ENCODE data around the gene UGGT2. TPM values are rescaled to one million over a fixed set of nuclear protein-coding genes. Genes with fewer than 3 reads are reported as not detected.
"Not testable (repeated sequence)": the region's sequence is repeated elsewhere in the genome, so short reads cannot be mapped to it uniquely, and the experiment has no call there.

The UGGT2 gene
- total RNA-seq: 81.6 TPM

GRCh38 chr13:96053003-96053703 lies at the start of gene UGGT2:
Gene UGGT2, minus strand, starts transcription at chr13:96053401. Its CDS starts 89 bp downstream, at chr13:96053312.
- peak; percentile 90 for DNase-seq

- DNase-seq: no peak
Measured at GRCh38 chr13:96100457-96101220, 47.4 kb upstream of the UGGT2 start.

GRCh38 chr13:96093296-96094006 lies 40.2 kb upstream of the UGGT2 start:
- DNase-seq: no peak

GRCh38 chr13:96091164-96092117 lies 38.2 kb upstream of the UGGT2 start:
- DNase-seq: peak; percentile 16

- DNase-seq: no peak
Measured at GRCh38 chr13:96090240-96091101, 37.3 kb upstream of the UGGT2 start.

- peak; percentile 71 for DNase-seq
Measured at GRCh38 chr13:96089749-96090239, 36.6 kb upstream of the UGGT2 start, which contains the start of gene HS6ST3. Gene HS6ST3, plus strand, starts transcription at chr13:96090107.

GRCh38 chr13:96089139-96089538 lies 35.9 kb upstream of the UGGT2 start:
- no peak for DNase-seq

GRCh38 chr13:96086736-96087135 lies 33.5 kb upstream of the UGGT2 start:
- DNase-seq: no peak

- no peak for DNase-seq
Measured at GRCh38 chr13:96082640-96083039, 29.4 kb upstream of the UGGT2 start.

GRCh38 chr13:96081888-96082287 lies 28.7 kb upstream of the UGGT2 start:
- no peak for DNase-seq

- no peak for DNase-seq
Measured at GRCh38 chr13:96080676-96081075, 27.5 kb upstream of the UGGT2 start.

GRCh38 chr13:96075953-96076543 lies 22.8 kb upstream of the UGGT2 start:
- no peak for DNase-seq

- no peak for DNase-seq
Measured at GRCh38 chr13:96072392-96072791, 19.2 kb upstream of the UGGT2 start.

- no peak for DNase-seq
Measured at GRCh38 chr13:96071504-96071903, 18.3 kb upstream of the UGGT2 start.

GRCh38 chr13:96068729-96069128 lies 15.5 kb upstream of the UGGT2 start:
- no peak for DNase-seq

- DNase-seq: no peak
Measured at GRCh38 chr13:96065849-96066248, 12.6 kb upstream of the UGGT2 start.

- no peak for DNase-seq
Measured at GRCh38 chr13:96052656-96053002, 572 bp downstream of the UGGT2 start.

GRCh38 chr13:96051946-96052345 lies 1.3 kb downstream of the UGGT2 start:
- not testable (repeated sequence) for DNase-seq

GRCh38 chr13:96051491-96051890 lies 1.7 kb downstream of the UGGT2 start:
- DNase-seq: not testable (repeated sequence)

- DNase-seq: not testable (repeated sequence)
Measured at GRCh38 chr13:96050955-96051354, 2.2 kb downstream of the UGGT2 start.
